GM12801 (cell line): ENCODE data around the gene APOA4.

Source experiments
- TF ChIP-seq, protein P1 (sequence below): IDR thresholded peaks from one replicate; pipeline ENCODE4 v1.5.1; 2011; ENCODE audit warnings: control low read depth; ENCODE audit not compliant: insufficient read length; ENCODE audit errors: extremely low read depth

Gene APOA4

DNA sequence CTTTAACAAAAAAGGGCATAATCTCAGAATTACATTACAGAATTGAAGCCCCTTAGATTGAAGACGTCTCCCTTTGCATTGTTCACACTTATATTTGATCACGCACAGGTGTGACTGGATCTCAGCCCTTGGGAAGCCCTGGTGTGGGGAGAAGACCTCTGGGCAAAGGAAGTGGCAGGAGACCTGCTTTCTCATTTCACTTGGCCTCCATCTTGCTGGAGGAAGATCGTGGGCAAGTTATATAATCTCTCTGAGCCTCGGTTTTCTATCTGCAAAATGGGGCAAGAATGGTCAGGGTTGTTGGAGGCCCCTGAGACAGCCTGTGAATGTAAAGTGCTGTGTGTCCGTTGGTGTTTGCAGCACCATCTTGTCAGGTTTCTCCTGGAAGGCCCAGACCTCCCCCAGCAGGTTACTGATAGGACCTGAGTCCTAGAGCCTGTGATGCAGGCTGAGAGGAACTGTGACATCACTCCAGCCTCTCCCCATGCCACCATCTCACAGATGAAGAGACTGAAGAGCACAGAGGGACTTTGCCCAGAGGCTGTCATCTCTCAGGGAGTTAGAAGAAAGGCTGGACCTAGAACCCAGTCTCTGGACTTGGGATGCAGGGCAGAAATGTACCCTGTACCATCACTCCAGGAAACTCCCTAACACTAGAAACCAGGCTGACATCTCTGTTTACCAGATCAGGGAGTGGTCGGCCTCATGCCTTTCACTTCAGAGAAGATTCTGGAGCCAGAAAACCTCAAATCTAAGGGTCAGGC is 15.4 kb upstream of the APOA4 start:
- TF ChIP-seq, protein P1, sequence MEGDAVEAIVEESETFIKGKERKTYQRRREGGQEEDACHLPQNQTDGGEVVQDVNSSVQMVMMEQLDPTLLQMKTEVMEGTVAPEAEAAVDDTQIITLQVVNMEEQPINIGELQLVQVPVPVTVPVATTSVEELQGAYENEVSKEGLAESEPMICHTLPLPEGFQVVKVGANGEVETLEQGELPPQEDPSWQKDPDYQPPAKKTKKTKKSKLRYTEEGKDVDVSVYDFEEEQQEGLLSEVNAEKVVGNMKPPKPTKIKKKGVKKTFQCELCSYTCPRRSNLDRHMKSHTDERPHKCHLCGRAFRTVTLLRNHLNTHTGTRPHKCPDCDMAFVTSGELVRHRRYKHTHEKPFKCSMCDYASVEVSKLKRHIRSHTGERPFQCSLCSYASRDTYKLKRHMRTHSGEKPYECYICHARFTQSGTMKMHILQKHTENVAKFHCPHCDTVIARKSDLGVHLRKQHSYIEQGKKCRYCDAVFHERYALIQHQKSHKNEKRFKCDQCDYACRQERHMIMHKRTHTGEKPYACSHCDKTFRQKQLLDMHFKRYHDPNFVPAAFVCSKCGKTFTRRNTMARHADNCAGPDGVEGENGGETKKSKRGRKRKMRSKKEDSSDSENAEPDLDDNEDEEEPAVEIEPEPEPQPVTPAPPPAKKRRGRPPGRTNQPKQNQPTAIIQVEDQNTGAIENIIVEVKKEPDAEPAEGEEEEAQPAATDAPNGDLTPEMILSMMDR, result no peak

DNA sequence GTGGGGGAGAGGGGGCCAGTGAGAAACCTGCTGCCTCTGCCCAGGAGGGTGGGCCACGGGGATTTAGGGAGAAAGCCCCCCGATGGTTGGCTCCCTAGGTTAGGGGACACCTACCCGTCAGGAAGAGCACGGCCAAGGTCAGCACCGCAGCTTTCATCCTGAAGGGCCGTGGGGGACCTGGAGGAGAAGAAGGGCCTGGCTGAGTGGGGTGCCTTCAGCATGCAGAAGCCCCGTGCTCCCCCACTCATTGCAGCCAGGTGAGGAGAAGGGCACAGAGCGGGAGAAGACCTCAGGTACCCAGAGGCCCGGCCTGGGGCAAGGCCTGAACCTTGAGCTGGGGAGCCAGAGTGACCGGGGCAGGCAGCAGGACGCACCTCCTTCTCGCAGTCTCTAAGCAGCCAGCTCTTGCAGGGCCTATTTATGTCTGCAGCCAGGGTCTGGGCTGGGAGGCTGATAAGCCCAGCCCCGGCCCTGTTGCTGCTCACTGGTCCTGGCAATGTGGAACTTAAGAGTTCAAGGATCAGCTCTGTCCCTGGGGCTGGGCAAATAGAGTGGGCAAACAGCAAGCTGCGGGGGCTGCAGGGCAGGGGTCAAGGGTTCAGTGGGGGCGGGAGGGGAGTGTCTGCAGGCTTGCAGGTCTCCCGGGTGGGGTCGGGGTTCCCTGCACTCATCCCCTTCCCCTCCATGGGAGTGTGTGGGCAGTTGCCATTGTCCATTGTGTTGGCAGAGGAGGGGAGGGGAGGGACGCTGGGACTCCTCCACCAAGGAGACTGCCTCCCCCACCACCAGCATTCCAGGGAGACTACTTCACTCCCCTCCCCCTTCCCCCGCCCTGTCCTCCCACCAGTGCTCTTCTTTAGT is 14.4 kb upstream of the APOA4 start, which contains the start of gene APOA1:
TSS of gene APOA1 (minus strand) at position 392 of the 861 bp plus-strand sequence. CDS start at position 157, 235 bp downstream.
- TF ChIP-seq, protein P1, result no peak

DNA sequence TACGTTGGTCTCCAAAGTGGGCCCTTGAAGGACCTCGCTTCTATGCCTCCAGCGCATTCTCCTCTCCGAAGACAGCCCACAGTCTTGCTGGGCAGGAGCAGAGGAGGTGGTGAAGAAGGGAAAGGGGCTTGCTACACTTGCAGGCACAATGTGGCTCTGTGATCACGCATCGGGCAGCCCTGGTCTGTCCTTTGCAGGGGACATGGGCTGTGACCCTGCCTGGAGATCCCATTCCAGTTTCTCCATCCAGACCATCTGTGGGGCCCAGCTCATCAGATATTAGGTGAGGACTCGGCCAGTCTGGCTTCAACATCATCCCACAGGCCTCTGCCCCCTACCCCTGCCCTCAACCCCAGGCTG is 13.5 kb upstream of the APOA4 start:
- TF ChIP-seq, protein P1, result no peak

DNA sequence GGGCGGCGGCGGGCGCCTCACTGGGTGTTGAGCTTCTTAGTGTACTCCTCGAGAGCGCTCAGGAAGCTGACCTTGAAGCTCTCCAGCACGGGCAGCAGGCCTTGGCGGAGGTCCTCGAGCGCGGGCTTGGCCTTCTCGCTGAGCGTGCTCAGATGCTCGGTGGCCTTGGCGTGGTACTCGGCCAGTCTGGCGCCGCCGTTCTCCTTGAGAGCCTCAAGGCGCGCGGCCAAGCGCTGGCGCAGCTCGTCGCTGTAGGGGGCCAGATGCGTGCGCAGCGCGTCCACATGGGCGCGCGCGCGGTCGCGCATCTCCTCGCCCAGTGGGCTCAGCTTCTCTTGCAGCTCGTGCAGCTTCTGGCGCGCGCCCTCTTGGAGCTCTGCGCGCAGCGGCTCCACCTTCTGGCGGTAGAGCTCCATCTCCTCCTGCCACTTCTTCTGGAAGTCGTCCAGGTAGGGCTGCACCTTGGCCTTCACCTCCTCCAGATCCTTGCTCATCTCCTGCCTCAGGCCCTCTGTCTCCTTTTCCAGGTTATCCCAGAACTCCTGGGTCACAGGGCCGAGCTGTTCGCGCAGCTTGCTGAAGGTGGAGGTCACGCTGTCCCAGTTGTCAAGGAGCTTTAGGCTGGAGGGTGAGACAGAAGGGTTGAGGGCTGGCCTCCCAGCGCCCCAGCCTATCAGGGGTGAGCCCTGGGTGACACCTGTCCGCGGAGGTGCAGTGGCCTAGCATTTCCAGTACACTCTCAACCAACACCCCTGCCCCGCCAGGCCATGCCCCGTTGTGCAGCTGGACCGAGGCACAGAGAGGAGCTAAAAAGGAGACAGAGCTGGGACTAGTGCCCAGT is 12.9 kb upstream of the APOA4 start:
- TF ChIP-seq, protein P1, result no peak

DNA sequence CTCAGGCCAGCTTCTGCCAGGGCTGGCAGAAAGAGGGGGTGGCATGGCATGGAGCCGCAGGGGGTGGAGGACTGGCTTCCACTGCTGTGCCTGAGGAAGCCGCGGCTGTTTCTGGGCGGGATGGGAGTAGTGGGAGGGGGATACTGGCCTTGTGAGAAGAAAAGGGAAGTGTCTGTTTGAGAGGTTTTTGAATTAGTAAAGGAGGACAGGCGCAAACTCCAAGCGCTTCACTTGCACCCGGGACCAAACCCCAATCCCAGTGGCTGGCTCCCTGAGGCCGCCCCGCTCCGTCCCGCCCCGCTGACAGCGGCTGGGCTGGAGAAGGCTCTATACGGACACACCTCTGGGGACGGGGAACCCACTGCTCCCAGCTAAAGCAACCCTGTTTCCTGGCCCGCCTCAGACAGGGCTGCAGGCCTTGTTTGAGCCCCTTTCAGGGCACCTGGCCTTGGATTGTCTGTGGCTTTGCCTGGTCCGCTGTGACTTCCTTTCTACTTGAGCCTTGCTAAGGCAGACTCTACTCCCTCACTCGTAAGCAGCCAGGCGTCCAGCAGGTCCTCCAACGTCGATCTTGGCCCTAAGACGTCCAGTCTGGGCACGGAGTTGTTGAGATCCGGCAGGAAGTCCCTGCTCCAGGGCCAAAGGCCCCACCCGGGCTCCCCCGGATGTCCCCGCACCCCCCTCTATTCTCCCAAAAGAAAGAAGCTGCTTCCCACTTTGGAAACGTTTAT is 12.1 kb upstream of the APOA4 start:
- TF ChIP-seq, protein P1, result no peak

DNA sequence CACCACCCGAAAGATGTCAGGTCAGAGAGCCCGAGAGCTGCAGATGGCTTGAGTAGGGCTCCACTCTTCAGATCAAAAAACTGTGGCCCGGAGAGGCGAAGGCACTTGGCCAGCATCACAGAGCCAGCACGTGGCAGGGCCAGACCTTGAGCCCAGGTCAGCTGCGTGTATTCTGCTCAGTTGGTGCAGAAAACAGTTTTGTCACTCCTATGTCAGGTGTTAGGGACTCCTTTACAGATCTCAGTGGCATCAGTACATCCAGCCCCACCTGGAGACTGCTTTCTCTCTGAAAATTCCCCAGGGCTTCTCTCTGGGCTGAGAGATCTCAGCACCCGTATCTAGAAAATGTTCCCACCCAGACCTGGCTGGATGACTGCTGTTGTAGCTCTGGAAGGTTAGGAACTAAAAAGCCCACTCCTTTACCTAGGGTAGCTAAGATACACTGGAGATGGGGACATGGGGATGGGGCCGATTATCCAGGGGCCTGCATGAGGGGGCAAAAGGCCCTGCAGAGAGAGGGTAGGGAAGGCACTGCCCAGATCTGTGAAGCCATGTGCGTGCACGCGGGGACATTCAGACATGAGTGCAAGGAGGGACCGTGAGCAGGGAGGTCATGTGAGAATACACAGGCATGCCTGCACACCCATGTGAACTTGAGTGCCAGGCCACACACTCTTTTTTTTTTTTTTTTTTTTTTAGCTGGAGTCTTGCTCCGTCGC is 10.9 kb upstream of the APOA4 start:
- TF ChIP-seq, protein P1, result no peak
